Raji (cell line): ENCODE results near the gene ISG20.

Experiments
- POLR2A ChIP-seq: IDR thresholded peaks from 2 replicates; pipeline ENCODE4 v1.6.1; 2011; ENCODE audit warnings: low read depth, low read length, control low read depth; ENCODE audit not compliant: insufficient read depth

ISG20 gene

DNA sequence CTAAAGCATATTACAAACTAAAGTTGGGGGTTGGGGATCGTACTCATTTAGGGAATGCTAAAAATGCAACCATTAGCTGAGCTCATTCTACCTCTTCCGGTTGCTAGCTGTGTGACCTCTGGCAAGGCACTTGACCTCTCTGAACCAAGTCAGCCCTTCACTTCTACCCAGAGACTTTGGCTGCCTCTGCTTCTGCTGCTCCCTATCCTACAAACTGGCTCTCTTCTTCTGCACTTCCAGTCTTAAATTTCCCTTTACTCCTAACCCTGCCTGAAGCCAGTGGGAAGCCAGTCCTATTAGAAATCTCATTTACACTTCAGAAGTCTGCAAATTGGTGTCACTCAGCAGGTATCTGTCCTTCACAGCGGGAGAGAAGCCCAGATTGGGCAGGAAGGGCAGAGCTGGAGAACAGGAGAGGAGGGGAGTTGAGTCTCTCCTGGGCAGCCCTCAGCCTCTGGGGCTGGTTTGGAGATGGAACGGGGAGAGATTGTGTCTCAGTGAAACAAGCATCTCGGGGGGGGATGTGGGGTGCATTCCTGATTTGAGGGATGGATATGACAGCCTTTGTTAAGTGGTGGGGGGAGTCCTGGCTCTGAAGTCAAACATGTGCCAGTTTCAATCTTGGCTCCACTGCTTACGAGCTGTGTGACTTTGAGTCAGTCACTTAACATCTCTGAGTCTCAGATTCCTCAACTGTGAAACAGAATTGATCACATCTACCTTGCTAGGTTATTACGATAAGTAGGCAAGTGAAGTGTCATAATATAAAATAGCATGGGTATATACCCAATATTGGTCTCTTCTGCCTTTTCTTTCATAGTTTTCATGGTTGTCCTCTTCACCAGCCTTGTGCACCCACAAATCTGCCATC is 25.5 kb upstream of the ISG20 start:
- no peak for TF ChIP-seq POLR2A

DNA sequence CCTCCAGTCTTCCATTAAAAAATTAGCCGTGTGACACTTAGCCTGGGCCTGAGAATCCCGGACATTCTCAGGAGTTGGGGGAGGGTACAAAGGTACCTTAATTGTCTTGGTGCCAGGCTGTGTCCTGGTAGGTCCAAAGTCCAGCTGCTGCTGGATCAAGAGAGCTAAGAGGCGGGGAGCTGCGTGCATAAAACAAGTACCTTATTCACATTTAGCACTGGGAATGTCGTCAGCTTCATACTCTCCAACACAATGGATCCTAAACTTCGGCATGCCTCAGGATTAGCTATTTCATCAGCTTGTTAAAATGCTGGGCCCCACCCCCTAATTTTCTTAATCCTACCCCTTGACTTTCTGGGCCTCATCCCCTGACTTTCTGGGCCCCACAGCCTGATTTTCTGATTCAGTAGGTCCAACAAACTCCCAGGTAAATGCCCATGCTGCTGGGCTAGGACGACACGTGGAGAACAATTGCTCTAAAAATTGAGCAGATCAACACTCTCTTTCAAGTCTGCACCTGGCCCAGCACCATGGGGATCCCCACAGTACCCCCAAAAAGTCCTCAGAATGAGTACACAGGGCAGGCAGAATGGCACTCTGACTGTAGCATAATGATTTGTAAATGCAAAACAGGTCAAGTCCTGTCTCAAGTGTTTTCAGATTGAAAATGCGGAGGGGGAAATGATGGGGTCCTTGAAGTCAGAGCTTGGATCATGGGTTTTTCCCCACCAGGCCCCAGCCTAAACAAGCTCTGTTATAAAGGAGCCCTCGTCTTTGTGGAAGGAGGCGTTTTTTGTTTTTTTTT is 23.3 kb upstream of the ISG20 start:
- TF ChIP-seq POLR2A, result no peak

DNA sequence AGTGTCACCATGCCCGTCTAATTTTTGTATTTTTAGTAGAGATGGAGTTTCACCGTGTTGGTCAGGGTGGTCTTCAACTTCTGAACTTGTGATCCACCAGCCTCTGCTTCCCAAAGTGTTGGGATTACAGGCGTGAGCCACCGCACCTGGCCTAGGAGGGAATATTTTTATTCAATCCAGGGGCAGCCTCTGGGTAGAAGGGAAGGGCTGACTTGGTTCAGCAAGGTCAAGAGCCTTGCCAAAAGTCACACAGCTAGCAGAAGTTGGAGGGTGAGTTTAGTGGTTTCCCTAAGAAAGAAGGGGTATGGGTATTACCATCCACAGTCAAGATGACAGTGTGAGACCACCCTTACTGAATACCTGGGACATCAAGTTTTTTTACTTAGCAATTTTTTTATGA is 22.6 kb upstream of the ISG20 start:
- no peak for TF ChIP-seq POLR2A

DNA sequence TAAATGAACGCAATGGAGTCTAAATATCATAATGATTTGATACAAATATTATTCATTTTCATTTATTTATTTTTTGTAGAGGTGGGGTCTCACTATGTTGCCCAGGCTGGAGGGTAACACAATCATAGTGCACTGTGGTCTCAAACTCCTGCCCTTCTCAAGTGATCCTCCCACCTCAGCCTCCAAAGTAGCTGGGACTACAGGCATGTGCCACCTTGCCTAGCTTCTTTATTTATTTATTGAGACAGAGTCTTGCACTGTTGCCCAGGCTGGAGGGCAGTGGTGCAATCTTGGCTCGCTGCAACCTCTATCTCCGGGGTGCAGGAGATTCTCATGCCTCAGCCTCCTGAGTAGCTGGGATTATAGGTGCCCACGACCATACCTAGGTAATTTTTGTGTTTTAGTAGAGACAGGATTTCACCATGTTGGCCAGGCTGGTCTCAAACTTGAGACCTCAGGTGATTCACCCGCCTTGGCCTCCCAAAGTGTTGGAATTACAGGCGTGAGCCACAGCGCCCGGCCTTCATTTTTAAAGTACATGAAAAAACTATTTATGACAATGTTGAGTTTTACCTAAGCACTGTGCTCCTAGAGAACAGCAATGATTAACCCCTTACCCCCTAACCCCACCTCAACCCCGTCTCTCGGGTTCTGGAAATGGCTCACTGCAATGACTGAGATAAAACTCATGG is 21.6 kb upstream of the ISG20 start:
- TF ChIP-seq POLR2A, result no peak

DNA sequence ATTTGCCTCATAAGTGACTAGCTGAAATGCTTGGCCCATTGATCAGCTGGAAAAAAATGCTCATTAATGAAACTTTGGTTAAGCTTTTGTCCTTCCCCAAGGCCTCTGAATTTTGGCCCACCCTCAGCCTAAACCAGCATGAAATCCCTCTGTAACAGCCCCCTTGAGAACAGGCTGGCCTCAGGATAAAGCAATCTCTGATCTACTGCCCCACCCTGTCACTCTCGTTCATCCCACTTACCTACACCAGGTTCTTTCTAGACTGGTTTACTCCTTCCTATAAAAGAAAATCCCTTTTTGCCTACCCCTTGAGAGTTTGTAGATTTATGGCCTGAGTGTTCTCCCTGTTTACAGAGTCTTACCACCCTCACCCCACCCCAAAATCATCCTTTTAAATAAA is 21.0 kb upstream of the ISG20 start:
- TF ChIP-seq POLR2A, result no peak

DNA sequence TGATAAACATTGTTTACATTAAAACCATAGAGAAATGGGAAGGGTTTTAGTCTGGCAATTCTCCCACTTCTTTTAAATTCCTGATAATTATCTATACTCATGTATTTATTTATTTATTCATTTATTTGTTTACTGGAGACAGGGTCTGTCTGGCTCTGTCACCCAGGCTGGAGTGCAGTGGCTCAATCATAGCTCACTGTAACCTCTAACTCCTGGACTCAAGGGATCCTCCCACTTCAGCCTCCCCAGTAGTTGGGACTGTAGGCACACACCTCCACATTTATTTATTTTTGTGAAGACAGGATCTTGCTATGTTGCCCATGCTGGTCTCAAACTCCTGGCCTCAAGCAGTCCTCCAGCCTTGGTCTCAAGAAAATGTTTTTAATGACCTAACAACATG is 20.1 kb upstream of the ISG20 start:
- no peak for TF ChIP-seq POLR2A

DNA sequence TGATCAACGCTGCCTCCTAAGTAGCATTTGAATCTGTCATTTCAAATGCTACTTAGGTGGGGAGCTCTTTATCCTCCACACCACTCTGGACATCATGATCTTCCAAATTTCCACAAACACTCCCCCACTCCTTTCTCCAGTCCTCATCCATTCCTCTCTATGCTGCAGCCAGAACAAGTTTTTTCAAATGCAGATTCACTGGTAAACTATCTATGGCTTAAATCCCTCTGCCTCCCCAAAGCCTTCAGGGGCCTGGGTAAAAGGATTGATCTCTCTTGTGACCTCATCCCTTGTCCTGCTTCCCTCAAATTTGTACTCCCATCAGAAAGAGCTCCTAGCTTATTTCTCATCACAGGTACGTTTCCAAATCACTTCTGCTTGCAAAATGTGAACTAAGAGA is 19.0 kb upstream of the ISG20 start:
- no peak for TF ChIP-seq POLR2A

DNA sequence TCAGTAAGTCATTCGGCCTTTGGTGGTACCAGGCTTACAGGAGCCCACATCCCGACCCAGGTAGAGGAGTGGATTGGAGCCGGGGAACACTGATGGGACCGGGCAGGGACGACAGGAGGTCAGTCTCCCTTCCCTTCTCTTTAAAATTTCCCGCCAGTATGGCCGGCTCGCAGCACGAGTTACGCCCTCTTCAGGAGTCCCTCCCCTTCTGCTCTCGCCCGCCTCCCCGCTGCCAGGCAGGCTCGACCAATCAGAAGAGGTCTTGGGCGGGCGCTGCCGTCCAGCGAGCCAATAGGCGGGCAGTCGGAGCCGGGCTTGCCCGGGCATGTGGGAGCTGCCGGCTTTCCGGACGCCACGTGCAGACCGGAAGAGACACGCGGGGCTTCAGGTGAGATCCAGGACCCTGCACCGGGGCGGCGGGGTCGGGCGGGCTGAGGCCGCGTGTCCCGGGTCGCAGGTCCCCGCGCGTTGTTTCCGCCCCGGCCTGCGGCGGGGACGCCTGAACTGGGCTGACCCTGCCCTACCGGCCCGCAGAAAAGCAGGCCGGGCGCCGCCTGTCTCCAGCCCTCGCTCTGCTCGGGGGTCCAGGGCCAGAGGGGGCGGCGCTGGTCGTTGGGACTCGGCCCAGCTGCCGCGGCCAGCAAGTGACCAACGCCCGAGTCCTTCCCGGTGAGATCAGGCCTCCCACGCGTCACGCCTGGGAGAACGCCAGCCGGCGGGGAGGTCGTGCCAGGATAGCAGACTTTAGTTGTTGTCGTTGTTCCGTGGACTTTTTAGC is 17.6 kb upstream of the ISG20 start, which contains the start of gene AEN:
Gene AEN (plus strand): TSS at position 346 of the 778 bp plus-strand sequence. CDS start 4,870 bp downstream, outside the sequence.
- peak; percentile 69 for TF ChIP-seq POLR2A

DNA sequence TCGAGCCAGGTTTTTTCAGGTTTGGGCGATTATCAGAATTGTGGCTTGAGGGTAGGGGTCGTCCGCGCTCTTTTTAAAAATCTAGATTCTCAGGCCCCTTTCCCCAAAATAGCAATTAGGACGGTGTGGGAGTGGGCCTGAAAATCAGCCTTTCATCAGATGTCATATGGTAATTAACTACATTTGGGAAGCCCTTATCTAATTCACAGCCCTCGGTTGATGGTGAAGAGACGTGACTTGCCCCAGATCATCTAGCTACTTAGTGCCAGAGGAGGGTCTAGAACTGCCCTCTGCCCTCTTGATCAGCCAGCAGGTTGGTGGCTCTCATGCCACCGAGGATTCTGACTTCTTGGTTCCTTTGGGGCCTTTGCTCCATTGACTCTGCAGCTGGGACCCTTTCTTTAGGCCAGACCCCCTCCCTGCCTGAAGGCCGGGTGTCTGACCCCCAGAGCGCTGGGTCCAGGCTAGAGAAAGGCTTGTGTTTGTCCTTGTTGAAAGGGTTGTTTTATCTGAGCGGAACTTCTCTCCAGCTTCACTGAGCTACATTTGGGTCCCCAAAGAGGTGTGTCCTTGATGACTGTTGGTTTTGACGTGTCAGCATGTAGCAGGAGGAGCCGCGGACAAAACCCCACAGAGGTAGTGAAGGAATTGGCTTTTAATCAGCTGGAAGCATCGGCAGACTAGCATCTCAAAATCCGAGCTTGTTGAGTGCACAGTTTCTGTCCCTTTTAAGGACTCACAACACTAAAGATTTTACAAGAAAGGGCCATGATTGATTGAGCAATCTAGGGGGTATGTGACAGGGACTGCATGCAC is 16.8 kb upstream of the ISG20 start:
- peak; percentile 48; the same call in 1 of the 2 replicates for TF ChIP-seq POLR2A

DNA sequence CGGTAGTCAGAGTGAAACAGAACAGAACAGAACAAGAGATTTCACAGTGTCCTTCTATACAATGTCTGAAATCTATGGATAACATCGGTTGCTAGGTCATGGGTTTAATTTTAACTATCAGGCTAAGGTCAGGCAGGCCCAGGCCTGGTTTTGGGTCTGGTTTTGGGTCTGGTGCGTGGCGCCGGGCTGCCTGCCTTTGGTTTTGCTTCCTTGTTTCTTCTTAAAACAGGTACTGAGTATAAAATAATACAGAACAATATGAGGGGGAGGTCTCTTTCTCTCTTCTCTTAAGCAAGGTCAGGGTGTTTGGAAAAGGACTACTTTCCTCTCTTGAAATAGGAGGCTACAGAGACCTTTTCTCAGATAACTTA is 16.2 kb upstream of the ISG20 start:
- TF ChIP-seq POLR2A, result no peak

DNA sequence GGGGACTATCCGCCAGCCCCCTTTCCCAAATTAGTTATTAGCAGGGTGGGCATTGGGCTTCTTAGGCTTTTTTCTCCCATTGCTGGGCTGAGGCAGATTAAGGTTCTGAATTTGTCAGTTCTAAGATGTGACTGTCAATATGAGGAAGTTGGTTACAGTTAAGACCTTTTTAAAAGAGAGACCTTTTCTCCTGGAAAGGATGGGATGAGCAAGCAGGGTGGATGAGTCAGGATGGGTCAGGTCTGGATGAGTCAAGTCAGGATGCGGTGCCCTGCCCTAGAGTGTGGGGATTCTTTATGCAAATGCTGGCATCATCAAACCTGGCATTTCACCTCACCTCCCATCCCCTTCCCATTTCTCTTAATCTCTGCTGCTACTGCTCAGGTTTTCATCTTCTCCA is 15.8 kb upstream of the ISG20 start:
- no peak for TF ChIP-seq POLR2A

DNA sequence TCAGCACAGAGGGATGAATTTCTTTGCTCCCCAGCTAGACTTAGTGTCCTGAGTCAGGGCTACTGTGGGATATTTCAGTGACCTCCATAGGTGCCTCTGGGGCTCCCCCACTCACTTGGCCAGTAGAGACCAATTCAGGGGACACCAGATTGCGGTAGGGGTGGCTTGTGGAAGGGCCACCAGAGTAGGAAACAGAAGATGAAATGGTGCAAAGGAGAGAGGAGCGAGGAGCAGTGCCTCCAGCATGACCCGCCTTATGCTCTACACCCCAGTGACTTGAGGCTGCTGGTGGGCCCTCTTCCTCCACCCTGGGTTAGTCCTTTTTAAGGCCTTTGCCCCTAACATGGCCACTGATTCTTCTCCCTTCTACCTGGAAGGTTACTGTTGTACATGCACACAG is 15.2 kb upstream of the ISG20 start:
- TF ChIP-seq POLR2A, result no peak

DNA sequence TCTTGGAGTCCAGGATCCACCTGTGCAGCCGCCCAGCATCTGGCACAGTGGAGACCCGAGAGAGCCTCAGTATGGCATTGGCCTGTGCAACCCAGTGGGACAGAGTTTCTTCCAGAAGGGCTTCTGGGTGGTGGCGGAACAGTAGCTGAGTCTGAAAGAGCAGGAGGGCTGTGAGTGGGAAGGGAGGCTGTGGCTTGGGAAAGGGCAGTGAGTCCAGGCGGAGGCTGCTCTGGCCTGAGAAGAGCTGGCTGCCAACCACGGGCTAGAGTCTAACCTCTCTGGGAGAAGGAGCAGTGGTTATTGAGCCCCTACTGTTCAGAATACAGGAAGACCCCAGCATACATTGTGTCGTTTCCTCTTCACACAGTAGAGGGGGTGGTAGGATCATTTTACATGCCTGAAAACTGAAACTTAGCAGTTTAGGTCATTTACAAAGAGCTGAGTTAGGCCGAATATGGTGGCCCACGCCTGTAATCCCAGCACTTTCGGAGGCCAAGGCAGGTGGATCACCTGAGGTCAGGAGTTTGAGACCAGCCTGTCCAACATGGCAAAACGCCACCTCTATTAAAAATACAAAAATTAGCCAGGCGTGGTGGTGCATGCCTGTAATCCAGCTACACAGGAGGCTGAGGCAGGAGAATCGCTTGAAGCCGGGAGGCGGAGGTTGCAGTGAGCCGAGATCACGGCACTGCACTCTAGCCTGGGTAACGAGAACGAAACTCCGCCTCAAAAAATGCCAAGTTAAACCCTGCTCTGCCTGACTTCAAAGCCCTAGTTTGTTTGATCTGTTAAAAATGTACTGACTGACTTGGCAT is 14.5 kb upstream of the ISG20 start:
- TF ChIP-seq POLR2A, result no peak

DNA sequence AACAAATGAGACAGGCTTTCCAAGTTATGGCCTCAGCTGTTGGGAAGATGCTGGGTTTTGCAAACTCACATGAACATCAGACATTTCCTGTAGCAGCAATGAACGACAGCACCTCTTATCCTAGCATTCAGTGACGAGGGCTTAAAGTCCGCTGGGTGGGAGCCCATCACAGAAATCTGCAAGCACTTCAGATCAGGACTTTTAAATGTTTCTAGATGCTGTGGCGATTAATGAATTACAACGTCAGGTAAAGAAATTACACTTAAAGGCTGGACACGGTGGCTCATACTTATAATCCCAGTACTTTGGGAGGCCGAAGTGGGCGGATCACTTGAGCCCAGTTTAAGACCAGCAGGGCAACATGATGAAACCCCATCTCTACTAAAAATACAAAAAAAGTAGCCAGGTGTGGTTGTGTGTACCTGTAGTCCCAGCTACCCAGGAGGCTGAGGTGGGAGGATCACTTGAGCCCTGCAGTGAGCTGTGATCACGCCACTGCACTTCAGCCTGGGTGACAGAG is 13.8 kb upstream of the ISG20 start:
- TF ChIP-seq POLR2A, result no peak
